HL-60/S4 treated with retinoic acid at 250 ng/mL for 4 days and 3 days (cell line): ENCODE data around the gene SH3BP2.

Experiments used
- in situ Hi-C: fragments of 300-500 bp; cut with MboI; formaldehyde crosslinking; loops from 2 replicates; pipeline ENCODE4 v1.7.0; 2022; ENCODE audit warnings: low sequenced_read_pairs

The SH3BP2 gene, protein sequence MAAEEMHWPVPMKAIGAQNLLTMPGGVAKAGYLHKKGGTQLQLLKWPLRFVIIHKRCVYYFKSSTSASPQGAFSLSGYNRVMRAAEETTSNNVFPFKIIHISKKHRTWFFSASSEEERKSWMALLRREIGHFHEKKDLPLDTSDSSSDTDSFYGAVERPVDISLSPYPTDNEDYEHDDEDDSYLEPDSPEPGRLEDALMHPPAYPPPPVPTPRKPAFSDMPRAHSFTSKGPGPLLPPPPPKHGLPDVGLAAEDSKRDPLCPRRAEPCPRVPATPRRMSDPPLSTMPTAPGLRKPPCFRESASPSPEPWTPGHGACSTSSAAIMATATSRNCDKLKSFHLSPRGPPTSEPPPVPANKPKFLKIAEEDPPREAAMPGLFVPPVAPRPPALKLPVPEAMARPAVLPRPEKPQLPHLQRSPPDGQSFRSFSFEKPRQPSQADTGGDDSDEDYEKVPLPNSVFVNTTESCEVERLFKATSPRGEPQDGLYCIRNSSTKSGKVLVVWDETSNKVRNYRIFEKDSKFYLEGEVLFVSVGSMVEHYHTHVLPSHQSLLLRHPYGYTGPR

DNA sequence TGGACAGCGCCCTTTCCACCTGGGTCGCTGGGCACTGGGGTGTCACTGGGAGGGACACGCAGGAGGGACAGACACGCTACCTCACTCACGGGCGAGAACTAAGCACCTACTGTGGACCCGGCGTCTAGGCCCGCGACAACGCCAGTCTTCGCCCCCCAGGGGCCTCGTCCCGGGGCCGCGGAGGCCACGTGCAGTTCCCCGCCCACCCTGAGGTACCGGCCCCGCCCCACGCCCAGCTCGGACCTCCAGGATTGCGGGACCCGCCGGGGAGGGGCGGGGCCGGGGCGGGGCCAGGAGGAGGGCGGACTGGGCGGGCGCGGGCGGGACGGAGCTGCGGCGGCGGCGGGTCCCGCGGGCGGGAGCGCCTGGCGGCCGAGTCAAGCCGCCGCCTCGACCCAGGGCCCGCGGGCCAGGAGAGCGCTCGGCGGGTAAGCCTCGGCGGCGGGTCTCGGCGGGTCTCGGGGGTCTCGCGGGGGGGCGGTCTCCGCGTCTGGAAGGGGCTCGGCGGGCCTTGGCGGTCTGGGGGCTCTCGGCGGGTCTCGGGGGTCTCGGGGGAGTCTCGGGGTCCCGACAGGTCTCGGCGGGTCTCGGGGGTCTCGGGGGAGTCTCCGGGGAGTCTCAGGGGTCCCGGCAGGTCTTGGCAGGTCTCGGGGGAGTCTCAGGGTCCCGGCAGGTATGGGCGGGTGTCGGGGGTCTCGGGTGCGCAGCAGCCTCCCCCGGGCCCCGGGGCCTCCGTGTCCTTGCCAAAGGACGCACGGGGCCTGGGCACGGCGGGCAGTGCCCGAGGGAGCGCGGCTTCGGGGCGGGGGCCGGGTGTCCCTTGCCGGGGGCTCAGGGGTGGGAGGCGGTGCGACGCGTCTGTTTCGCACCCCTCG is at the start of gene SH3BP2:
Gene SH3BP2 (plus strand): TSS at position 375 of the 875 bp plus-strand sequence. CDS start 27,533 bp downstream, outside the sequence.
- in situ Hi-C loops: no loop called here

DNA sequence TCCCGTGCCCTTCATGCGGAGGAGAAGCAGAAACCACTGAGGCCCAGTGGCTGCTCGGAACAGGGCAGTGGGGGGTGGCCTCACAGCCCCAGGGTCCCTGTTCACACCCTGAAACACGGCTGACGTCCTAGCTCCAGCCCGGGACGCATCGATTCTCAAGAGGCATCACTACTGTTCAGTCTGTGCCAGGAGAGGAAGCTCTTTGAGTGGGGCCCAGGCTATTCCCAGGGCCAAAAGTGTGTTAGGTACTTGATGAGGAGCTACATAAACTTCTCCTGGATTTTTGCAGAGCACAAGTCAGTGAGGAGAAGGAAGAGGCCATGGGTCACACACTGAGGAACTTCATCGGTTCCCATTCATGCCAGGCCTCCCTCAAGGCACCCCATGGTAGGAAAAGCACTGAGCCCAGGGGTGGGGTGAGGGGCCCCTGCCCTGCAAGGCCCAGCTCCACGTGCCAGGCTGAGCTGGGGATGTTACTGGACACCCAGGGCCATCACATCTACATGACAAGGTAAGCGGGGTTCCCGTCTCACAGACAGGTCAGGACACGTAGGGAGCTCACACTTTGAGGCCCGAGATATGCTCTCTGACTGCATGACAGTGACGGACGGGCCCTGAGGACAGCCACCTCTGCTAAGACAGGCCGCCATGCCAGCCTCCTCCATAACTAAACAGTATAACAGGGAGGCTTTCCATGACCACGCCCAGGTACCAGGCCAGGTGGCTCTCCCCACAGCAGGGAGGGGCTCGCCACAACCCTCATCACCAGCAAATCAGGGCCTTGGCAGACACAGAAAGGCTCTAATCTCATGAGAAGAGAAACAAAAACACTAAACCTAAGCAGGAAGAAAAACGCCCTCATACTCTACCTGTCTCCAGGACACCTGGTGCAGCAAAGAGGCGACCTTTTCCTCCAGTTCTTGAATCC is 49.1 kb upstream of the SH3BP2 start:
- in situ Hi-C loops: no loop called here

DNA sequence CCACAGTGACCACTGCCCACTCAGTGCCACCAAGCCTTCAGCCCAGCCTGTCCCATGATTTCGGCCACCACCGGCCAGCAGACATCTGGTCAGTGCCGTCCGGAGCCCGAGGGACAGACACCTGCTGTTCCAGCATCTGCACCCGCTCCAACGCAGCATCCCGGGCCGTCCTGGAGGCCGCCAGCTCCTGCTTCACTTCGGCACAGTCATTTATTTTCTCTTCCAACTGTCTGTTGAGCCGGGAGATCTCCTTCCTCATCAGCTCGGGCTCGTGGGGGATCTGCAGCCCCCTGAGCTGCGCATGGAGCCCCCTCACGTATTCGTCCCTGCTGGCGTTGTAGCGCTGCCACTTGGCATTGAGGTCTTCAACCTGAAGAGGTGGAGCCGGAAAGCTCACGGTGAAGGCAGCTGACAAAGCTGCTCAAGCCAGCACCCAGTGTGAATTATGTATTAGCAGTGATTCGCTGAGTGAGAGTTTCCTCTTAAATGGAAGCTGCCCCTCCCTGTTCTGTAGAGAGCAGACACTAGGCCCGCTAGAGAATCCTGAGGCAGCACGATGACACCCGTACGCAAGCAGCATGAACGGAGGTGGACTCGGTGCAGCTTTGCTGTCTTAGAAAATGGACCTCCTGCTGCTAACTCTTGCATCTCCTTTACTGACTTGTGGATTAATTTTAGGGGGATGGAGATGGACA is 48.2 kb upstream of the SH3BP2 start:
- in situ Hi-C loops: no loop called here

DNA sequence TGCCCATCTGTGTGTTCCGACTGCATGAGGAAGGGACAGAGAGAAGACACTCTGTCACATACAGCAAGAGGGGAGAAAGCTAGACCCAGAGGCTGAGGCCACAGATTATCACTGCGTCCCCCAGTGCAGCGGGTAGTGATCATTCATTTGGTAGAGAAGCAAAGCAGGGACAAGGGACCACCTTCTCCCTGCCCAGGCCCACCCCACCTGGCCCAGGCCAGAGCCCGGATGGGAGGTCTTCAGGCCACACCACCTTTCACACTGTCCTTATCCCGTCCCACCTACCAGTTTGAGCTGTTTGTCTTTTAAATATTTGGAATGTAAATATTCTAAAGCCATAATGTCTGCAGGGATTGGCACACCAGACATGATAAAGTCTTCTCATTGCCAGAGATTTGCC is 47.4 kb upstream of the SH3BP2 start:
- in situ Hi-C loops: no loop called here

DNA sequence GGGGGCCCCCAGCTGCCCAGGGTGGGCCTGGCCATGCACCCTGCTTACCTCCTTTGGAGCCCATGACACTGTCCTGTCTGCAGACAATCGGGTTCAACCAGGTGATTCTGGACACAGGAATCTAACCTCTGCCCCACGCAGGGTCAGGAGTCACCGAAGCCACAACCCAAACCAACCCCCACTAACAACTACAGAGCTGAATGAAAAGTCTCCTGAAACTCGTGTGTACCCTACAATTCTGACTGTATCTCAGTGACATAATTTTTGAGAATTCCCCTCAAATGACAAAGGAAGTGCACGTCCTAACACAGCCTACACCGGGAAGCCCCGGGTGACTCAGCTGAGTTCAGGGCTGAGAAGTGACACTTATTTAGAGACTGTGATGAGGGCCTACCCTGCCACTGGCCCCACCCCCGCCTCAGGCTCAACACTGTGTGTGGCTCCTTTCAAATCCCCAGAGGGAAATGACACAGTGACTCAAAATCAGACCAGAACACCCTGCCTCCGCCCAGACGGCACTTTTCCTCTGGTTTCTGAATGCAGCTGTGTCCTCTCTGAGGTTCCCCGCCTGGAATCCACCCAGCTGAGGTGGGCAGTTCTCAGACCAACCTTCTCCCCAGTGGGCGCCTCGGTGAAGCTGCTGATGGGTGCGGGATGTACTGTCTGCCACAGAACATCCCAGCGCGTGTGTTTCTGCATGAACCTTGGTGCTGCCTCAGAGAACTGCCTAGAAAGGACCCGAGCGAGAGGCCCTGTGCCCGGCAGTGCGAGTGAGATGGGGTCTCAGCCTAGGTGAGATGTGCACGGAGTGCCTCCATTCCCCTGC is 46.7 kb upstream of the SH3BP2 start:
- in situ Hi-C loops: no loop called here

DNA sequence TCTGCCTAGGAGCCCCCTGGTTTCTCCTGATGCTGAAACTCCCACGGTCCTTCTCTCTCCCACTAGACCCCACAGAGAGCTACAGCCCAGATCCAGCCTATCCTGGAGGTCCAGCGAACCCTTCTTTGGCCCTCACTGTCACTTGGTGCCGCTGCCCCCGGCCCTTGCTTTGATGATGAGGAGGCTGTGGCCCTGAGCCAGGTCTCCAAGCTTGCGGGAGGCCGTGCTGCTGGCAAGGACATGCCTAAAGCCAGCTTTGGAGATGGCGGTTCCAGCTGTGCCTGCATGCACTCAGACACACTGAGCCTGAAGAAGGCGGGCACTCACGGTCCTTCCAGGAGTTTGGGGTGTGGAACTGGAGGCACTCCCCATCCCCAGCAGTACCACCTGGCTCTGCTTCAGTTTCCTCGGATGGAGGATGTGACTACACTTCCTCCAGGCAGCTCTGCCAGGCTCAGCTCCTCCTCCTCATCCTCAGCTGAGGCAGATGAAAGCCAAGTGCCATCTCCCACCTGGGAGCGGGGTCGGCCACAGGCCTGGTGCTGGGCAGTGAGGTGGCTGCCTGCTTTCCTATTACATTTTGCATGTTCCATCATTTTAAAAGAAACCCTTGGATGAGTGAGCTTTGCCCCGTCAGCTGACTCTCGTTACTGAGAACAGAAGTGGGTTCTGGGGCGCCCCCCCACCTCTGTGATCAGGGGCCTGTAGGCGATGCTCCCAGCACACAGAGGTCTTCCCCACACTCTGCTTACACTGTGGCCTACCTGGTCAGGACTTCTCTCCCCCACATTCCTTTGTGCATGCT is 45.8 kb upstream of the SH3BP2 start:
- in situ Hi-C loops: no loop called here

DNA sequence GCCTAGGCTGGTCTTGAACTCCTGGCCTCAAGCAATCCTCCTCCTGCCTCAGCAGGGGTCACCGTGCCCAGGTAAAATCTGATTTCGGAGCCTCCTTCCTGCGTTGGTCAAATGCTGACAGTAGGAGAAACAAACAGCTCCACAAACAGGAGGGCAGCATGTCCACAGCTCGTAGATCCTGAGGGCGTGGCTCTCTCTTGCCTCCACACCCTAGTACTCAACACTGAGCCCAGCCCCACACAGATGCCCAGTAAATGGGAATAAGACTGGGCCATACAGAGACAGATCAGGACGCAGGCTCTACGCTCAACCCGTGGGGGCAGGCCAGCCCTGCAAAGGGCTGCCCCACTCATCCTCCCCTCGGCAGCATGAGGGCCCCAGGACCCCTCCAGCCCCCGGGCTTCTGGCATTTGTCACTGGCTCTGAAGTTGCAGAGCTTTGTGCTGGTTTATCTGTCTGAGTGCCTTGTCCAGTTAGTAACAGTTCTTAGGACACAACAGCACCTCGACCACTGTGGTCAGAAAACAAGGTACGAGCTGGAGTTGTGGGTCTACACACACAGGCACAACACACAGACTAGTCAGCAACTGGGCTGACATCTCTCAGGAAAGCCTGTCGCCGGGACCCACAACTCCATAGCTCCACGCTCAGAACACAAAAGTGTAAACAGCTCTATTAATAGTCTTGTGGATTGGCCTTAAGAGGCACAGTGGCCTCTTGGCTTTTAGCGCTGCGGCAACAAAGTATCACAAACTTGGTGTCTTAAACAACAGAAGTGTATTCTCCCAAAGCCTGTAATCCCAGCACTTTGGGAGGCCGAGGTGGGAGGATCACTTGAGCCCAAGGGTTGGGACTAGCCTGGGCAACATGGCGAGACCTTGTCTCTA is 41.9 kb upstream of the SH3BP2 start:
- in situ Hi-C loops: no loop called here

DNA sequence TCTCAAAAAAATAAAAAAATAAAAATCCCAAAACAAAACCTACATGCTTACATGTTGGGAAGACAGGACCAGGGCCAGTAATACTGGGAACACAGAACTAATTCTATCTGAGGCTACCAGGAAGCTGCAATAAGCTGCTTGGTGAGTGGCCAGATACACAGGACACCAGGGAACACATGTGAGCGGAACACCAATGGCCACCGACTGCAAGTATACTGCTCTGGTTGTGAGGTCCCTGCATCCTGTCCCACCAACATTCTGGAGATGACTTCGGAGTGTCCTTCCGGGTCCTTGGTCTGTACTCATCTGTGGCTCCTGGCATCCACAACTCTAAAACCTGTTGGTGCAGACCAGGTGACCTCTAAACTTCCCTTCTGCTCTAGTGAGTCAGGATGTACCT is 39.4 kb upstream of the SH3BP2 start:
- in situ Hi-C loops: no loop called here

DNA sequence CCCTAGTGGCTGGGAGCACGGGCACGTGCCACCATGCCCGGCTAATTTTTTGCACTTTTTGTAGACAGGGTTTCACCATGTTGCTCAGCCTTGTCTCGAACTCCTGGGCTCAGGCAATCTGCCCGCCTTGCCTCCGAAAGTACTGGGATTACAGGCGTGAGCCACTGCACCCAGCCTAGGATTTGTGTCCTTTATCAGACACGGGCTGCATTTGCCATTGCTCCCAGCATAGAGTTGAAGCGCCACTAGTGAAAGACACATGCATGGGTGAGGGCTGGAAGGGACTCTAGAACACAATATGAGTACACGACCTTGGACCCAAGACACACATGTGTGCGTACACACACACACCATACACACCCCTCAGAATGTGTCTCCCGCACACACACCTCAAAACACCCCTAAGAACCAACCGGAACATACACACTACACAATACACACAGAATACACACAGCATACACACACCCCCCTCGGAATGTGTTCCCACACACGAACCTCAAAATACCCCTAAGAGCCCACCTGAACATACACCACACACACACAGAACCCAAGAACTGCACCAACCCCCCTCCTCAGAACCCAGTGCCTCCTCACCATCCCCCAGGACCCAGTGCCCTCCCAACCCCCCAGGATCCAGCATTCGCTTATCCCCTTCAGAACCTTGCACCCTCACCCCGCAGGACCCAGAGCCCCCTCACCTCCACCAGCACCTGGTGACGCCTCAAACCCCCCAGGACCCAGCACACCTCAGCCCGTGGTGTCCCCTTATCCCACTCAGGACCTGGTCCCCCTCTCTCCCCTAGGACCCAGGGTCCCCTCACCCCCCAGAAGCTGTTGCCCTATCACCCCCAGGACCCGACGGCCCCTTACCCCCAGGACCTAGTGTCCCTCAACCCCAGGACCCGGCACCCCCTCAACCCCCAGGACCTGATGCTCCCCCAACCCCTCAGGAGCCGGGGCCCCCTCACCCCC is 37.8 kb upstream of the SH3BP2 start:
- in situ Hi-C loops: no loop called here

DNA sequence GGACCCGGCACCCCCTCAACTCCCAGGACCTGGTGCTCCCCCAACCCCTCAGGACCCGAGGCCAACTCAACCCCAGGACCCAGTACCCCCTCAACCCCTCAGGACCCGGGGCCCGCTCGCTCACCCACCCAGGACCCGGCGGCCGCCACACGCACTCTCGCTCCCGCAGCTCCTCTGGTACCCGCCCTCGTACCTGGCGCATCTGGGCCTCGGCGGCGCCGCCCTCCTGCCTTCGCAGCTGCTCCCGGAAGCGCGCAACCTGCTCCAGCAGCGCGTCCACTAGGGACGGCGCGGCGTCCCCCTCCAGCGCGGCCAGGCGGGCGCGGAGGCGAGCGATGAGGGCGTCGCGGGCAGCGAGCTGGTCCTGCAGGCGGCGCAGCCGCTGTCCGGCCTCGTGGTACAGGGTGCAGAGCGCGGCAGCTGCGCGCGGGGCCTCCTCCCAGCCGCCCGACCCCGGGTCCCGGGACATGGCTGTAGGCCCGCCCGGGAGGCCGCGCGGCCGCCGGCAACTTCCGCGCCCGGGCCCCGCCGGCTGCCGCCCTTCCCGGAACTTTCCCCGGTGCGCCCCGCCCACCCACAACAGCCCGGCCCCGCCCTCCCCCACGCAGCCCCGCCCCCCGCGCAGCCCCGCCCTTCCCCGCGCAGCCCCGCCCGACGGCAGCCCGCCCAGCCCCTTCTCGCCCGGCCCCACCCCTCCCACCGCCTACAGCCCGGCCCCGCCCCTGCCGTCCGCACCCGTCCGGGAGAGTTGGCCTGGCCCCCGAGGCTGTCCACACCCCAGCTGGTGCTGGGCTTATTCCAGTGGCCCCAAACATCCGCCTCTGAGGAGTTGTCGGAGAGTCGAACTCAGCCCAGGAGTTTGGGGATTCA is 36.8 kb upstream of the SH3BP2 start, which contains the start of gene TNIP2:
Gene TNIP2 (minus strand): TSS at position 516 of the 870 bp plus-strand sequence. CDS start 47 bp downstream, at position 469.
- in situ Hi-C loops: no loop called here

DNA sequence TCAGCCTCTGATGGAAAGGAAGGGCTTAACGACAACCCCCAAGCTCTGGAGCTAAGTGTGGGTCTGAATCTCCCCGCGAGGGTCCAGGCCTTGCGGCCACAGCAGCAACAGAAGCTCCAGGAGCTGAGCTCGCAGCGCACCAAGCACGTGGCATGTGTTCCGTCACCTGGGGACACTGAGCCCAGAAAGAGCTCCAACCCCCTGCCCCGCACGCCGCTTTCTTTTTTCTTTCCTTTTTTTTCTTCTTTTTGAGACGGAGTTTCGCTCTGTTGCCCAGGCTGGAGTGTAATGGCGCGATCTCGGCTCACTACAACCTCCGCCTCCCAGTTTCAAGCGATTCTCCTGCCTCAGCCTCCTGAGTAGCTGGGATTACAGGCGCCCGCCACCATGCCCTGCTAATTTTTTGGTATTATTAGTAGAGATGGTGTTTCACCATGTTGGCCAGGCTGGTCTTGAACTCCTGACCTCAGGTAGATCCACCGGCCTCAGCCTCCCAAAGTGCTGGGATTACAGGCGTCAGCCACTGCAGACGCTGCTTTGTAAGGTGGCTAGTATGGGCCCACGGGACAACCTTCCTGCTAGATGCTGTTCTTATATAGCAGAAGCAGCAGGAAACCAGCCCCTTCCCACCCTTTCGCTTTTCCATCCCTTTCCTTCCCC is 36.1 kb upstream of the SH3BP2 start:
- in situ Hi-C loops: no loop called here

DNA sequence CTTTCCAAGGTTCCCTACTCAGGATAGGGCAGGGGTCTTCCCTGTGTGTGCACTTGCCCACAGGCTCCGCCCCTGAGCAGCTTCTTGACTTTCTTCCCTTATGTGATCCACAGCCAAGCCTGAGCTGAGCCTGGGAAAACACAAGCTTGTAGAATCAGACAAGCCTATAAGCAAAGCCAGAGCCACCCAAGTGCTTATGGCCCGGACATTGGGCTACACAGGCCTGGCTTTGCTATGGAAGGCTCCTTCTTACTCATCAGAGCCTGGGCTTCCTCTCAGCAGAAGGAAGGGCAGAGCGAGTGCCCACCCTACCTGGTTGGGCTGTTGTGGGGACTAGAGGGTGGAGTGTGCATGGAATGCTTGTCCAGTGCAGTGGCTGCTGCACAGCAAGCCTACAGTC is 35.5 kb upstream of the SH3BP2 start:
- in situ Hi-C loops: no loop called here

DNA sequence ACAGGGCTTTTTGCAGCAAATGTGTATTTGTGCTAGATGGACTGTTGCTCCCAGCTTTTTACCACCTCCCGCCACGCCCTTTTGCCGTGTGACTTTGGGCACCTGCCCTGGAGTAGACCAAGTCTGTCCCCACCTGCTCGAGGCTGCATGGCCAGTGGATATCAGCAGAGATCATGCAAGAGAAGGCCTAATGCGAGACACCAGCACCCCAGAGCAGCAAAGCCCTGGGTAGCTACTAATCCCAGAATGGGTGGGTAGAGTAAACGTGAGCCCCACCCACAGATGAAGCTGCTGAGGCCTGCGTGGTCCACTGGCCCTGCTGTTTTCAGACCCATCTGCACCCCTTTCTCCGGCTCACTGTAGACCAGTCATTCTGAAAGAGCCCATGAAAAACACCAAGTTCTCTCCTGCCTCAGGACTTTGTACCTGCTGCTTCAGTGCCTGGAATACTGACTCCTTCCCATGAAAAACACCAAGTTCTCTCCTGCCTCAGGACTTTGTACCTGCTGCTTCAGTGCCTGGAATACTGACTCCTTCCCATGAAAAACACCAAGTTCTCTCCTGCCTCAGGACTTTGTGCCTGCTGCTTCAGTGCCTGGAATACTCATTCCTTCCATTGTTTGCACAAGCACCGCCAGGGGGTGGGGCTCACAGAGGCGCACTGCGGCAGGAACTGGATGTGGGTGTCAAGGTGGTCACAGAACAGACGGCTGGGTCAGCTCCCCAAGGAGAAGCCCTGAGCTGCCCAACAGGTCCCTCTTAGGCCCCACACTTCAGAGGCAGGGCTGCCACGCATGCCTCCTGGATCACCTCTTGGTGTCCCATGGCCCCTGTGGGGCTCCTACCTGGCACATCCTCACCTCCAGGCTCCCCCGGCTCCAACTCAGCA is 31.6 kb upstream of the SH3BP2 start:
- in situ Hi-C loops: no loop called here

DNA sequence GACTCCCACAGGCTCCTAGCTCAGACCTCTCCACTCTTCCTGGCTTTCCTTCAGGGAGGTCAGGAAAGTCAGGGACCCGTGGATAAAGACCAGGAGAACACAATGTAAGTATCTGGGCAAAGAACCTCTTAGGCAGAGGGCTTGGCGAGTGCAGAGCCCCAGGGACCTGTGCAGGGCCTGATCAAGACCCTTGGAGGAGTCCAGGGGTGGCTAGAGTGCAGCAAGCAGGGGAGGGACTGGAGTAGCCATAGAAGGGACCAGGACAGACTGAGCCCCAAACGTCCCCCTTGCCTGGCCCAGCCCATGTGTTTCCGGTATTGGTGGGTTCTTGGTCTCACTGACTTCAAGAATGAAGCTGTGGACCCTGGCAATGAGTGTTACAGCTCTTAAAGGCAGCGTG is 30.8 kb upstream of the SH3BP2 start:
- in situ Hi-C loops: no loop called here
